ENCODE measurements around the gene TTLL5.

Gene TTLL5

DNA sequence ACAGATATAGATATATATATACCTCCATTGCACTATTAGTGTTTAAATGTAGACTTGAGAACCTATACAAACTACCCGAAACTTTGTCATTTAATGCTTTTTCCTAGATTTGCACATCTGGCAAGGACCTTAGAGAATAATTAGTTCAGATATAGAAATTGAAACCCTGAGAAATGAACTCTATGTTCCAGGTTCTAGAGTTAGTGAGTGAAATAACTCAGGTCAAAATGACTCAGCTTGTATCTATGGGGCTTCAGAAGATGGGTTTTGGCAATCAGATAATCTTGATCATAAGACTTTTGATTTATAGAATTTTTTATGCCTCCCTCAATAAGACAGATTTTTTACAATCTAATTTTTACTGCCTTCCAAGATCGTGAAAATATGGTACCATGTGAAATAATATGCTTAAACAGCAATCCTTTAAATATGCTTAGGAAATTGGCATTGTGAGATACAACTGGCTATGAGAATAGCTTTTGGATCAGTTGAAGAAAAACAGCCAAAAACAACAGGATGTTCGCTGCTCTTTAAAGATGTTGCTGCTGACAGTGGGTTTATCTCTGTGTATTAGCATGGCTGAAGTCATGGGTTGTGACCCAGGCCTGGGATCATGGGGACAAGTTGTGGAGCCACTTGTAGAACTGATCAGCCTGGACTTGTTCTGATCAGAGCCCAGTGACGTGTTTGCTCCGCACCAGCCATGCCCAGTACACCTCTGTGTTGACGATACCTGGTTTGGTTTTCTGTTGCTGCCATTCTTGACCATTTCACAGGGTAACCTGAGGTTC lies 63.6 kb downstream of the TTLL5 start:
- DNase-seq (ENCODE audit: extremely low spot score) = no peak
- ChIA-PET POLR2A (no interaction called here), CTCF (interaction anchor here (1.9 kb wide), 1 partner anchor 15 kb away, joined by 5 read pairs; no protein-coding TSS in a partner anchor)

DNA sequence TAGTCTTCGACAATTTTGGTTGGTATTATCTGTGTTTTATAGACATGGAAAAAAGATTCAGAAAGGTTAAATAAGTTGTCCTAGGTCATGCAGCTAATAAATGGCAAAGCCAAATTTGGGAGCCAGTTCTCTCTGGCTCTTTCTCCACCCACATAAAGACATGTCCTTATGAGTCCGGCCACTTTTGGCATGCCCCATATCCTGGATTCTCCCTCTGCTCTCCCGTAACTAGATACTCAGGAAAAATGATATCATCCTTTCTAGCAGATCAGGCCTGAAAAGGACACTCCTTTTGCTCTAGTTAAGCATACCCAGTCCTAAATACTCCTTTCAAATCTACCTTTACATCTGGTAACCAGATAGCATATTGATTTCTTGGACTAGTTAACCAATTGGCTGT lies 64.4 kb downstream of the TTLL5 start:
- CTCF ChIA-PET = no interaction called here

More for the DNA sequence above, 63.6 kb downstream of the TTLL5 start:
- TF ChIP-seq SUZ12 (IDR thresholded peaks at IDR 0.05) (no peak), ARNT (IDR thresholded peaks at IDR 0.05) (no peak), FOXM1 (IDR thresholded peaks at IDR 0.05; ENCODE audit: borderline replicate concordance) (no peak)
- TF ChIP-seq, protein P1, sequence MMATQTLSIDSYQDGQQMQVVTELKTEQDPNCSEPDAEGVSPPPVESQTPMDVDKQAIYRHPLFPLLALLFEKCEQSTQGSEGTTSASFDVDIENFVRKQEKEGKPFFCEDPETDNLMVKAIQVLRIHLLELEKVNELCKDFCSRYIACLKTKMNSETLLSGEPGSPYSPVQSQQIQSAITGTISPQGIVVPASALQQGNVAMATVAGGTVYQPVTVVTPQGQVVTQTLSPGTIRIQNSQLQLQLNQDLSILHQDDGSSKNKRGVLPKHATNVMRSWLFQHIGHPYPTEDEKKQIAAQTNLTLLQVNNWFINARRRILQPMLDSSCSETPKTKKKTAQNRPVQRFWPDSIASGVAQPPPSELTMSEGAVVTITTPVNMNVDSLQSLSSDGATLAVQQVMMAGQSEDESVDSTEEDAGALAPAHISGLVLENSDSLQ (IDR thresholded peaks at IDR 0.05) = no peak

DNA sequence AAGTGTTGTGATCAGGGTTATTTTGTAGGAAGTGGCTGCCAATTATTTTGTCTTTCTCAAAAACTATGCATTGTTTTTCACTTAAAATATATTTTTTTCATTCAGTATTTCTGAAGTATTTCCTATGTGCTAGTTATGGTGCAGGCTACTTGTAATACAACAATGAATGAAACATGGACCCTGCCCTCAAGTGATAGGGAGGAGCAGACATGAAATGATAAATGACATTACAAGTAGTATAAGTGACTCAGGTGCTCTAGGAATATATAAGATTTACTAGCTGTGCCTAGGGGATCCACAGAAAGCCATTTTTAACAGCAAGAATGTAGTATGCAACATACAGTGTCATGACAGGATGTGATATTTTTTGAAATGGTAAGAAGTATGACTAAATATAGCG lies 65.3 kb downstream of the TTLL5 start:
- ChIA-PET CTCF (no interaction called here), POLR2A (no interaction called here)

More for the DNA sequence above, 64.4 kb downstream of the TTLL5 start:
- TF ChIP-seq FOXM1 (IDR thresholded peaks at IDR 0.05; ENCODE audit: borderline replicate concordance) (no peak), SP1 (IDR thresholded peaks at IDR 0.05) (no peak), BHLHE40 (IDR thresholded peaks at IDR 0.05; ENCODE audit: borderline replicate concordance) (no peak), ZNF384 (IDR thresholded peaks at IDR 0.05) (no peak), FOXK2 (IDR thresholded peaks at IDR 0.05) (no peak), ARNT (IDR thresholded peaks at IDR 0.05) (no peak), L3MBTL2 (conservative IDR thresholded peaks at IDR 0.05) (no peak), LEF1 (IDR thresholded peaks at IDR 0.05; ENCODE audit: borderline replicate concordance) (no peak), CTBP1 (IDR thresholded peaks at IDR 0.05; ENCODE audit: borderline replicate concordance) (no peak), HDGF (IDR thresholded peaks at IDR 0.05; ENCODE audit: borderline replicate concordance) (no peak), SUZ12 (IDR thresholded peaks at IDR 0.05) (no peak), TARDBP (IDR thresholded peaks at IDR 0.05) (no peak), FOXA1 (IDR thresholded peaks at IDR 0.05) (no peak), ELF4 (IDR thresholded peaks at IDR 0.05) (no peak), NFRKB (IDR thresholded peaks at IDR 0.05) (no peak)
- TF ChIP-seq, protein P1 (IDR thresholded peaks at IDR 0.05) = no peak
- POLR2A ChIA-PET = no interaction called here
- DNase-seq (ENCODE audit: extremely low spot score) = no peak

DNA sequence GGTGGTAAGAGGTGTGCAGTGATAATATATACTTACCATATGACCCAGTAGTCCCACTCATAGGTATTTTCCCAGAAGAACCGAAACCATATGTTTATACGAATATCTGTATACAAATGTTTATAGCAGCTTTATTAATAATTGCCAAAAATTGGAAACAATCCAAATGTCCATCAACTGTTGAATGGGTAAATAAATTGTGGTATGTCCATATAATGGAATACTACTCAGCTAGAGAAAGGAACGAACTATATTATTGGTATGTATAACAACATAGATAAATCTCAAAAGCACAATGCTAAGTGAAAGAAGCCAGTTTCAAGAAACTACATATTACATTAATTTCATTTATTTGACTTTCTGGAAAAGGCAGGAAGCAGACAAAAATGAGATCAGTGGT lies 66.1 kb downstream of the TTLL5 start:
- CTCF ChIA-PET = no interaction called here
- POLR2A ChIA-PET = no interaction called here
- DNase-seq (ENCODE audit: extremely low spot score) = no peak
- no peak for TF ChIP-seq FOXA1 (IDR thresholded peaks at IDR 0.05)
- no peak for TF ChIP-seq CTBP1 (IDR thresholded peaks at IDR 0.05; ENCODE audit: borderline replicate concordance)
- no peak for TF ChIP-seq LEF1 (IDR thresholded peaks at IDR 0.05; ENCODE audit: borderline replicate concordance)
- no peak for TF ChIP-seq FOXK2 (IDR thresholded peaks at IDR 0.05)

More for the DNA sequence above, 65.3 kb downstream of the TTLL5 start:
- TF ChIP-seq LEF1 (IDR thresholded peaks at IDR 0.05; ENCODE audit: borderline replicate concordance) (no peak), FOXM1 (IDR thresholded peaks at IDR 0.05; ENCODE audit: borderline replicate concordance) (no peak), FOXA1 (IDR thresholded peaks at IDR 0.05) (no peak), SP1 (IDR thresholded peaks at IDR 0.05) (no peak), ZNF384 (IDR thresholded peaks at IDR 0.05) (no peak), ARNT (IDR thresholded peaks at IDR 0.05) (no peak), CTBP1 (IDR thresholded peaks at IDR 0.05; ENCODE audit: borderline replicate concordance) (no peak), FOXK2 (IDR thresholded peaks at IDR 0.05) (no peak), BHLHE40 (IDR thresholded peaks at IDR 0.05; ENCODE audit: borderline replicate concordance) (no peak), L3MBTL2 (conservative IDR thresholded peaks at IDR 0.05) (no peak), TARDBP (IDR thresholded peaks at IDR 0.05) (no peak), ELF4 (IDR thresholded peaks at IDR 0.05) (no peak), HDGF (IDR thresholded peaks at IDR 0.05; ENCODE audit: borderline replicate concordance) (no peak), SUZ12 (IDR thresholded peaks at IDR 0.05) (no peak), NFRKB (IDR thresholded peaks at IDR 0.05) (no peak)
- TF ChIP-seq, protein P1 (IDR thresholded peaks at IDR 0.05) = no peak
- no peak for DNase-seq (ENCODE audit: extremely low spot score)

DNA sequence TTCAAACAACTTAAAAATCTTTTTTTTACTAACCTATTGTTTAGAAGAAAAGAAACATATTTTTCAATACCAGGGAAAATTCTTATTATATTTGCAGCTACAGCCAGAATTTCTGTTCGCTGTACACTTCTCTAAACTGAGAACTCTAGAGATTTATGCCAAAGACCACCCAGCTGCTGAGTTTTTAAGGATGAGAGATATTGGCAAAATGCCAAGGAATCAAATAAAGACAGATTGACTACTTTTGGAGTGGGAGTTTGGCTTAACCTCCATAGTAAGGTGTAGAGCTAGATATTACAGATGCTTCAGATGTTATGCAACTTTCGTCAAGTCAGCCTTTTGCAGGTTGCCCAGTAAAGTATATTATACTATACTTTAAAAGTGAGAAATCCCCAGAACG lies 71.8 kb downstream of the TTLL5 start:
- ChIA-PET POLR2A (no interaction called here), CTCF (no interaction called here)
- TF ChIP-seq FOXK2 (IDR thresholded peaks at IDR 0.05) = no peak
- no peak for TF ChIP-seq HDGF (IDR thresholded peaks at IDR 0.05; ENCODE audit: borderline replicate concordance)
- TF ChIP-seq LEF1 (IDR thresholded peaks at IDR 0.05; ENCODE audit: borderline replicate concordance) = no peak
- TF ChIP-seq L3MBTL2 (conservative IDR thresholded peaks at IDR 0.05) = no peak
- no peak for TF ChIP-seq SUZ12 (IDR thresholded peaks at IDR 0.05)
- no peak for TF ChIP-seq ARNT (IDR thresholded peaks at IDR 0.05)
- no peak for DNase-seq (ENCODE audit: extremely low spot score)

DNA sequence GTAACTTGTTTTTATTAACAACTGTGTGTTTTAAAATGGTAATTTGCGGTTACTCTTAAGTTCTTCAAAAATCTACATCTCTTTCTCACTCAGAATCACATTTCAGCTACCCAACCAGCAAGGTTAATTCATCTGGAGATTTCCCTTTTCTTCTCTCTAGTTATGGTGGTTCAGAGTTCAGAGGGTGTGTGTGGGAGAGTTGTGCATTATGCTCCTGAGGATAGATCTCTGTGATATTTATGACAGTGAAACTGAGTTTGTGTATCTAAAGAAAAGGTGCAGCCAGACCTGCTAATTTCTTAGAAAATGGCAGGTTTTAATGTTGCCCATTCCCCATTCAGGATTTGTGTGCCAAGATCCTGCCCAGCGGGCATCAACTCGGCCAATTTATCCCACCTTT lies 73.8 kb downstream of the TTLL5 start:
- DNase-seq (ENCODE audit: extremely low spot score) = no peak
- ChIA-PET POLR2A (no interaction called here), CTCF (no interaction called here)
- TF ChIP-seq ELF4 (IDR thresholded peaks at IDR 0.05) (no peak), ZNF384 (IDR thresholded peaks at IDR 0.05) (no peak), NFRKB (IDR thresholded peaks at IDR 0.05) (no peak)
- TF ChIP-seq, protein P1 (IDR thresholded peaks at IDR 0.05) = no peak

Data from HEK293T (cell line).